GM18861 (cell line): ENCODE data around the gene MRPL53.
"Not testable (repeated sequence)": the region's sequence is repeated elsewhere in the genome, so short reads cannot be mapped to it uniquely, and the experiment has no call there.

Experiments used
- ATAC-seq: cut with Tn5 transposase; IDR thresholded peaks from one replicate; pipeline ENCODE4 v1.9.1; 2021; ENCODE audit not compliant: unreplicated experiment

Gene MRPL53

GRCh38 chr2:74482801-74483674 is 10.6 kb upstream of the MRPL53 start, which contains the start of the genes CCDC142 and TTC31:
Gene CCDC142, minus strand, starts transcription at chr2:74482998. Its CDS starts 161 bp downstream, at chr2:74482837.
Gene TTC31, plus strand, starts transcription at chr2:74483081. Its CDS starts 15 bp downstream, at chr2:74483096.
- ATAC-seq = peak; percentile 73

GRCh38 chr2:74481961-74482800 is 9.7 kb upstream of the MRPL53 start:
- ATAC-seq = peak; percentile 24

- no peak for ATAC-seq
Observed at GRCh38 chr2:74481431-74481830, 9.0 kb upstream of the MRPL53 start.

GRCh38 chr2:74474899-74475298 is 2.4 kb upstream of the MRPL53 start:
- ATAC-seq = no peak

GRCh38 chr2:74474481-74474880 is 2.0 kb upstream of the MRPL53 start:
- no peak for ATAC-seq

GRCh38 chr2:74472945-74473258 is 422 bp upstream of the MRPL53 start:
- ATAC-seq = no peak

- no peak for ATAC-seq
Observed at GRCh38 chr2:74471332-74472065, 981 bp downstream of the MRPL53 start.

- ATAC-seq = not testable (repeated sequence)
Observed at GRCh38 chr2:74470742-74471141, 1.7 kb downstream of the MRPL53 start.

- ATAC-seq = no peak
Observed at GRCh38 chr2:74464406-74464805, 8.1 kb downstream of the MRPL53 start.

- ATAC-seq = no peak
Observed at GRCh38 chr2:74462786-74463105, 9.7 kb downstream of the MRPL53 start.

- ATAC-seq = no peak
Observed at GRCh38 chr2:74462054-74462785, 10.3 kb downstream of the MRPL53 start.

GRCh38 chr2:74461187-74462053 is 11.1 kb downstream of the MRPL53 start:
- ATAC-seq = no peak

GRCh38 chr2:74460187-74460586 is 12.3 kb downstream of the MRPL53 start:
- not testable (repeated sequence) for ATAC-seq

GRCh38 chr2:74459503-74460118 is 12.9 kb downstream of the MRPL53 start:
- not testable (repeated sequence) for ATAC-seq

- no peak for ATAC-seq
Observed at GRCh38 chr2:74458938-74459363, 13.5 kb downstream of the MRPL53 start.

GRCh38 chr2:74458132-74458937 is 14.1 kb downstream of the MRPL53 start, which contains the start of gene WBP1:
Gene WBP1, plus strand, starts transcription at chr2:74458438. Its CDS starts 165 bp downstream, at chr2:74458603.
- ATAC-seq = peak; percentile 78

GRCh38 chr2:74457549-74458131 is 14.8 kb downstream of the MRPL53 start:
- ATAC-seq = peak; percentile 25

- ATAC-seq = no peak
Observed at GRCh38 chr2:74457129-74457548, 15.3 kb downstream of the MRPL53 start.
